ENCODE data around the gene FTO. TPM values are rescaled to one million over a fixed set of nuclear protein-coding genes. Genes with fewer than 3 reads are reported as not detected.

Gene FTO
- total and polyA plus RNA-seq, 2 of the 8 experiments (the other 6 are each of a cell fraction or from before 2014, with no cell fraction given), result 34.5 to 59.8 TPM

DNA sequence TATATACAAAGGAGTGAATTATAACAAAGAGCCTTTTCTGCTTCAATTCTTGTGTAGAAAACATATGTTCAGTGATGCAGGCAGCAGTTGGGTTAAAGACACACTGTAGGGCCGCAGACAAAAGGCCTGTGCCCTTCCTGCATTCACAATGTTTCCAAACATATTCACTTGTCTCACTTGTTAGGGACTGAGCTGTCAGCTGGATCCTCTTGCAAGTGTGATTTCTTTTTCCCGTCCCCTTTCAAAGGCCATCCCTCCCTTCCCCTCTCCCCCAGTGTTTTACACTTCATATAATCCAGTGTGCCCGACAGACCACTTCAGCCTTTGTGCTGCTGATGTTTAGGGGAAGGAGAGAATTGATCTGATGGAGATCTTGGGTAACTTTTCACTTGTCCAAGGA, 217.0 kb downstream of the FTO start:
- Histone ChIP-seq H3K4me1 (replicated peaks in 1 of 4; ENCODE audit: control insufficient read depth in 3 of 4, insufficient read depth in 4 of 4, low read length in 3 of 4) (peaks cover 0 to 4% (median 0%) of the 10 kb centered on the region in 4 experiments; a peak in 1 of 7 replicates), H3K4me2 (ENCODE audit: insufficient read depth in 1 of 2, low read depth in 2 of 2, low read length in 2 of 2) (no peak overlapping the region), H4K20me1 (replicated peaks in 1 of 2; ENCODE audit: control insufficient read depth in 1 of 2, insufficient read depth in 2 of 2, low read length in 2 of 2) (no peaks in the 10 kb centered on the region), H3K79me1 (ENCODE audit: low read depth, low read length) (no peaks in the 10 kb centered on the region), H3K9me3 (ENCODE audit: insufficient read depth in 2 of 2, low read depth in 1 of 2, low read length in 1 of 2) (no peaks in the 10 kb centered on the region), H3K79me2 (ENCODE audit: control insufficient read depth in 1 of 2, insufficient read depth in 2 of 2, low read length in 2 of 2) (no peaks in the 10 kb centered on the region), H4K5ac (ENCODE audit: insufficient read length, low read depth, low read length) (no peak overlapping the region), H3K36me3 (ENCODE audit: control insufficient read depth in 2 of 4, insufficient read depth in 4 of 4, low read length in 3 of 4) (no peaks in the 10 kb centered on the region), H3K4me3 (ENCODE audit: extremely low read depth in 1 of 4, insufficient read depth in 2 of 4, low read depth in 3 of 4, low read length in 4 of 4) (no peak overlapping the region), H4K91ac (replicated peaks; ENCODE audit: insufficient read length, low read length) (no peak overlapping the region), H3K14ac (ENCODE audit: insufficient read length) (no peak overlapping the region), H3K4ac (replicated peaks; ENCODE audit: insufficient read length, low read depth, low read length) (no peak overlapping the region), H2BK20ac (ENCODE audit: low read length) (no peak overlapping the region), H3K23ac (ENCODE audit: insufficient read length) (no peak overlapping the region), H2BK12ac (ENCODE audit: low read depth, low read length) (no peak overlapping the region), H2BK5ac (ENCODE audit: low read depth, low read length) (no peak overlapping the region), H2AFZ (ENCODE audit: low read length) (no peak overlapping the region), H3K9ac (replicated peaks in 1 of 4; ENCODE audit: extremely low read depth in 1 of 4, low read depth in 3 of 4, low read length in 3 of 4) (no peak overlapping the region), H3K56ac (replicated peaks; ENCODE audit: insufficient read length, low read depth, low read length) (no peak overlapping the region), H4K8ac (ENCODE audit: extremely low read depth, insufficient read depth, low read length) (no peak overlapping the region), H3K18ac (ENCODE audit: extremely low read depth, low read length) (no peak overlapping the region), H3K27me3 (replicated peaks in 1 of 4; ENCODE audit: control insufficient read depth in 3 of 4, extremely low read depth in 1 of 4, insufficient read depth in 3 of 4, low read length in 3 of 4) (no peaks in the 10 kb centered on the region), H3K23me2 (ENCODE audit: low read depth, low read length) (no peaks in the 10 kb centered on the region), H2BK15ac (ENCODE audit: low read length) (no peak overlapping the region), H2BK120ac (replicated peaks; ENCODE audit: low read depth, low read length) (no peak overlapping the region), H2AK5ac (ENCODE audit: low read depth, low read length) (no peak overlapping the region), H3K27ac (ENCODE audit: low read depth, low read length) (no peak overlapping the region)
- TF ChIP-seq CBX5 (IDR thresholded peaks at IDR 0.05; ENCODE audit: low read depth, low read length), result no peak
- no peak for TF ChIP-seq RFX5 (IDR thresholded peaks at IDR 0.05; ENCODE audit: borderline replicate concordance, low read depth, low read length)
- no peak for TF ChIP-seq YY1 (IDR thresholded peaks at IDR 0.05; ENCODE audit: low read depth, low read length)
- 81% methylated on average over 3 of the region's 3 CpGs; no CpG with 5 or more reads in 1 of the 2 experiments for WGBS, 2 experiments (ENCODE audit: extremely low coverage in 1 of 2, insufficient coverage in 1 of 2, insufficient read length in 1 of 2, insufficient replicate concordance in 2 of 2, low coverage in 1 of 2, low lambda C conversion rate in 2 of 2, missing lambda C conversion rate in 1 of 2)
- DNase-seq (ENCODE audit: low read depth in 1 of 2, low spot score in 2 of 2) (no peak), FAIRE-seq (no peak)
- POLR2A ChIA-PET (ENCODE audit: partially characterized antibody), result no interaction called here
- CTCF ChIA-PET (ENCODE audit: partially characterized antibody), result no interaction called here

All from H1 (cell line).